ENCODE data around the gene SLC11A2. TPM values are rescaled to one million over a fixed set of nuclear protein-coding genes. Genes with fewer than 3 reads are reported as not detected.

SLC11A2 gene
- total RNA-seq, 1 donor from 2014 or later = 26.8 TPM

DNA sequence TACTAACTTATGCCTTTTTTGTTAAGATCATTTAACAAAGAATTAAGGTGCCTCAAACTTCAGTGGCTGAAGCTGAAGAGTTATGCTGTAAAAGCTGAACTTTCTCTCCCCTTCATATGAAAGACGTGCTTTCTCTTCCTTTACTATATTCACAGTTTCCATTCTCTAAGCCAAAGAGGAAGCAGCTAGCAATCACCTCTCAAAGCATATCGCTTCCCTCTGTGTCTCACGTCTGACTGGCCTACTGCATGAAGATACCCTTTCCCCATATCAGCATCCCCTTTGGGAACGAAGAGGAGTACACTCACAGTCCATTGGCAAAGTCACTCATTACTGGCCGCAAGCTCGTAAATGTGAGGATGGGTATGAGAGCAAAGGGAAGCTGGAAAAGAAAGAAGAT is 34.9 kb downstream of the SLC11A2 start:
- H3K27me3 Mint-ChIP-seq (ENCODE audit: low read depth) = no peaks in the 10 kb centered on the region
- H3K36me3 Mint-ChIP-seq (ENCODE audit: low read depth) = peaks cover 36% of the 10 kb centered on the region
- TF ChIP-seq, protein P1, sequence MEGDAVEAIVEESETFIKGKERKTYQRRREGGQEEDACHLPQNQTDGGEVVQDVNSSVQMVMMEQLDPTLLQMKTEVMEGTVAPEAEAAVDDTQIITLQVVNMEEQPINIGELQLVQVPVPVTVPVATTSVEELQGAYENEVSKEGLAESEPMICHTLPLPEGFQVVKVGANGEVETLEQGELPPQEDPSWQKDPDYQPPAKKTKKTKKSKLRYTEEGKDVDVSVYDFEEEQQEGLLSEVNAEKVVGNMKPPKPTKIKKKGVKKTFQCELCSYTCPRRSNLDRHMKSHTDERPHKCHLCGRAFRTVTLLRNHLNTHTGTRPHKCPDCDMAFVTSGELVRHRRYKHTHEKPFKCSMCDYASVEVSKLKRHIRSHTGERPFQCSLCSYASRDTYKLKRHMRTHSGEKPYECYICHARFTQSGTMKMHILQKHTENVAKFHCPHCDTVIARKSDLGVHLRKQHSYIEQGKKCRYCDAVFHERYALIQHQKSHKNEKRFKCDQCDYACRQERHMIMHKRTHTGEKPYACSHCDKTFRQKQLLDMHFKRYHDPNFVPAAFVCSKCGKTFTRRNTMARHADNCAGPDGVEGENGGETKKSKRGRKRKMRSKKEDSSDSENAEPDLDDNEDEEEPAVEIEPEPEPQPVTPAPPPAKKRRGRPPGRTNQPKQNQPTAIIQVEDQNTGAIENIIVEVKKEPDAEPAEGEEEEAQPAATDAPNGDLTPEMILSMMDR (IDR thresholded peaks at IDR 0.05) = no peak
- H3K27ac Mint-ChIP-seq (ENCODE audit: unreplicated experiment) = no peak overlapping the region
- no peak overlapping the region for H3K4me3 Mint-ChIP-seq (ENCODE audit: unreplicated experiment)
- DNase-seq (ENCODE audit: low spot score) = no peak
- H3K9me3 Mint-ChIP-seq (ENCODE audit: low read depth) = no peaks in the 10 kb centered on the region
- peaks cover 10% of the 10 kb centered on the region for H3K4me1 Mint-ChIP-seq (ENCODE audit: low read depth)

DNA sequence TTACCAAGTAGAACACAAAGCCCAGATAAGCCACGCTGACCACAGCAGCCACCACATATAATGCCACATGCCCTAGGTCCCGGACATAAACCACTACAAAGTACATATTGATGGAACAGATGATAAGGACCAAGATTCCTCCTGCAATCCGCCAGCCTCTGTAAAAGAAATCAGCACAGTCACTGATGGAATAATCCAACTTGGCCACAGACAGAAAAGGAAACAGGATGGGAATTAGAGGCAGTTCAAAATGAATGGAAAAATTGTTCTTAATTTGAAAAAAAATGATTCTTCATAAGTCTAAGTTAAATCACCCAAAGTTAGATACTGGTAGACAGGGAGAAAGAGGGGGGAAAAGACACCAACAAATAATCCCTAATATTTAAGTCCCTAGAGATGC is 35.4 kb downstream of the SLC11A2 start:
- Mint-ChIP-seq H3K36me3 (ENCODE audit: low read depth) (peaks cover 36% of the 10 kb centered on the region), H3K4me1 (ENCODE audit: low read depth) (peaks cover 14% of the 10 kb centered on the region)
- TF ChIP-seq, protein P1 (IDR thresholded peaks at IDR 0.05) = no peak

DNA sequence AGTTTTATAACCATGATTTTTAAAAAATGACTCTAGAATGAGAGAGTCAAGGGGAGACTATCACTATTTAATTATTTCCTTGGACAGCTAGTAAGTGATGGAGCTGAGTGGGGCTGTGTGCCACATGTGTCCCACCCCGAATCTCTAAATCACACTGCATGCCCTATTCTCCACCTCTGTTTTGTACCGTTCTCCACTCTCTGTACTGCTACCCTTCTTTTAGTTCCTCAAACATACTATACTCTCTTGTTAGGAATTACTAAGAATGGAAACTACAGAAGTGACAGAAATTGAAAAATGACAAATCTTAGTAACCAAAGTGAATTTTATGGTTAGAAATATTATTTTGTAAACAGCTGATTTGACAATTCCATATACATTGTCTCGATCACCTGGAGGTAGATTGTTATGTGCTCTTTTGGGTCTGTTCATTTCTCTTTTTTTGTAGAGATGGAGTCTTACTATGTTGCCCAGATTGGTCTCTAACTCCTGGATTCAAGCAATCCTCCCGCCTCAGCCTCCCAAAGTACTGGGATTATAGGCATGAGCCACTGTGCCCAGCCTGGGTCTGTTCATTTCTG is 35.9 kb downstream of the SLC11A2 start:
- DNase-seq (ENCODE audit: low spot score) = no peak
- peaks cover 19% of the 10 kb centered on the region for H3K4me1 Mint-ChIP-seq (ENCODE audit: low read depth)
- no peak overlapping the region for H3K4me3 Mint-ChIP-seq (ENCODE audit: unreplicated experiment)
- no peak overlapping the region for H3K27ac Mint-ChIP-seq (ENCODE audit: unreplicated experiment)
- H3K9me3 Mint-ChIP-seq (ENCODE audit: low read depth) = no peaks in the 10 kb centered on the region
- no peaks in the 10 kb centered on the region for H3K27me3 Mint-ChIP-seq (ENCODE audit: low read depth)
- peaks cover 30% of the 10 kb centered on the region for H3K36me3 Mint-ChIP-seq (ENCODE audit: low read depth)
- TF ChIP-seq, protein P1 (IDR thresholded peaks at IDR 0.05) = no peak

More for the DNA sequence above, 35.4 kb downstream of the SLC11A2 start:
- Mint-ChIP-seq H3K27me3 (ENCODE audit: low read depth) (no peaks in the 10 kb centered on the region), H3K4me3 (ENCODE audit: unreplicated experiment) (no peak overlapping the region), H3K9me3 (ENCODE audit: low read depth) (no peaks in the 10 kb centered on the region), H3K27ac (ENCODE audit: unreplicated experiment) (no peak overlapping the region)
- DNase-seq (ENCODE audit: low spot score) = no peak

DNA sequence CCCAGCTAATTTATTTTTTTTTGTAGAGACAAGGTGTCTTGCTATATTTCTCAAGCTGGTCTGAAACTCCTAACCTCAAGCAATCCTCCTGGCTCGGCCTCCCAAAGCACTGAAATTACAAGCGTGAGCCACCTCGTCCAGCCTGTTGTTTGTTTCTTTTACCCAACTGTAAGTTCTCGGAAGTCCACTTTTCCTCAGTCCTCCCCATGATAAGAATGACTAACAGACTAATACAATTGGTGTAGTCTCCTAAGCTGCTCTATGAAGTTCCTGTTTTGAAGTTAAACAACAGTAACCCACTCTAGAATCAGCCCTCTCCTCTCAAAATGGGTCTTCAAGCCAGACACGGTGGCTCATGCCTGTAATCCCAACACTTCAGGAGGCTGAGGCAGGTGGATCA is 37.3 kb downstream of the SLC11A2 start:
- no peak overlapping the region for H3K27ac Mint-ChIP-seq (ENCODE audit: unreplicated experiment)
- no peaks in the 10 kb centered on the region for H3K27me3 Mint-ChIP-seq (ENCODE audit: low read depth)
- TF ChIP-seq, protein P1 (IDR thresholded peaks at IDR 0.05) = no peak
- no peak overlapping the region for H3K4me3 Mint-ChIP-seq (ENCODE audit: unreplicated experiment)
- H3K36me3 Mint-ChIP-seq (ENCODE audit: low read depth) = peaks cover 24% of the 10 kb centered on the region
- DNase-seq (ENCODE audit: low spot score) = no peak
- peaks cover 32% of the 10 kb centered on the region for H3K4me1 Mint-ChIP-seq (ENCODE audit: low read depth)
- H3K9me3 Mint-ChIP-seq (ENCODE audit: low read depth) = no peaks in the 10 kb centered on the region

DNA sequence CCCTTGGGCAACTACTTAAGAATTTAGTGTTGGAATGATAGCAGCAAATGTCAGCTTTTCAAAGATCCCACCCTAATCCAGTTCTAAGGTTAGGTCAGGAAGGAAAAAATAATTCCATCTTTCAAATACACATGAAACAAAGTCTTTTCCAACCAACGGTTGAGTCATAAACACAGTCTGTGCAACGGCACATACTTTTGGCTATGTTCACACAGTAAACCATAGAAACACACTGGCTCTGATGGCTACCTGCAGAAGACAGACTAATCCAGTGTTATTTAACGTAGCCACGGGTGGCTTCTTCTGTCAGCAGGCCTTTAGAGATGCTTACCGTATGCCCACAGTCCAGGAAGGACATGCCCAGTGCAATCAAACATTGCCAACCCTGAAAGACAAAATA is 38.1 kb downstream of the SLC11A2 start:
- no peaks in the 10 kb centered on the region for H3K9me3 Mint-ChIP-seq (ENCODE audit: low read depth)

More for the DNA sequence above, 38.1 kb downstream of the SLC11A2 start:
- H3K36me3 Mint-ChIP-seq (ENCODE audit: low read depth) = peaks cover 24% of the 10 kb centered on the region
- peaks cover 32% of the 10 kb centered on the region for H3K4me1 Mint-ChIP-seq (ENCODE audit: low read depth)
- no peaks in the 10 kb centered on the region for H3K27me3 Mint-ChIP-seq (ENCODE audit: low read depth)
- TF ChIP-seq, protein P1 (IDR thresholded peaks at IDR 0.05) = no peak
- no peak overlapping the region for H3K27ac Mint-ChIP-seq (ENCODE audit: unreplicated experiment)
- no peak overlapping the region for H3K4me3 Mint-ChIP-seq (ENCODE audit: unreplicated experiment)
- no peak for DNase-seq (ENCODE audit: low spot score)
